Lower leg skin (tissue), 3 donors: ENCODE results near the gene PLD1.

ENCODE experiments used
- POLR2A ChIP-seq, 2 donors: fragments of 450-650 bp; IDR thresholded peaks; one replicate each; pipeline ENCODE4 v1.6.1; 2016 to 2017; ENCODE audit warnings: antibody characterized with exemption in 2 of 2, mild to moderate bottlenecking in 1 of 2, moderate library complexity in 1 of 2
- TF ChIP-seq, protein P1 (sequence below), 3 donors: fragments of 450-650 bp; IDR thresholded peaks; one replicate each; pipeline ENCODE4 v1.5.1; 2016; ENCODE audit warnings: antibody characterized with exemption in 3 of 3, mild to moderate bottlenecking in 3 of 3, moderate library complexity in 2 of 3

DNA sequence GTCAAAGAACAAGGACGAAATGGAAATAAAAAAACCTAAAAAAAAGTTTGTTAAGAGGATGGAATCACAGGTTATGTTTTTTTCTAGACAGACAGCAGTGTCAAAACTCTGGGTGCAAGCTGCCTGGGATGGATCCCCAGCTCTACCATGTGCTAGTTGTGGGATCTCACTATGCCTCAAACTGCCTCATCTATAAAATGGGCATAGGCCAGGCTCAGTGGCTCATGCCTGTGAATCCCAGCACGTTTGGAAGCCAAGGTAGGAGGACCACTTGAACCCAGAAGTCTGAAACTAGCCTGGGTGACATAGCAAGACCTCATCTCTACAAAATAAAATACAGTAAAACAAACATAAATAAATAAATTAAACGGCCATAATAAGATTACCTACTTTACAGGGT is 4.6 kb downstream of the PLD1 start:
- TF ChIP-seq, protein P1, sequence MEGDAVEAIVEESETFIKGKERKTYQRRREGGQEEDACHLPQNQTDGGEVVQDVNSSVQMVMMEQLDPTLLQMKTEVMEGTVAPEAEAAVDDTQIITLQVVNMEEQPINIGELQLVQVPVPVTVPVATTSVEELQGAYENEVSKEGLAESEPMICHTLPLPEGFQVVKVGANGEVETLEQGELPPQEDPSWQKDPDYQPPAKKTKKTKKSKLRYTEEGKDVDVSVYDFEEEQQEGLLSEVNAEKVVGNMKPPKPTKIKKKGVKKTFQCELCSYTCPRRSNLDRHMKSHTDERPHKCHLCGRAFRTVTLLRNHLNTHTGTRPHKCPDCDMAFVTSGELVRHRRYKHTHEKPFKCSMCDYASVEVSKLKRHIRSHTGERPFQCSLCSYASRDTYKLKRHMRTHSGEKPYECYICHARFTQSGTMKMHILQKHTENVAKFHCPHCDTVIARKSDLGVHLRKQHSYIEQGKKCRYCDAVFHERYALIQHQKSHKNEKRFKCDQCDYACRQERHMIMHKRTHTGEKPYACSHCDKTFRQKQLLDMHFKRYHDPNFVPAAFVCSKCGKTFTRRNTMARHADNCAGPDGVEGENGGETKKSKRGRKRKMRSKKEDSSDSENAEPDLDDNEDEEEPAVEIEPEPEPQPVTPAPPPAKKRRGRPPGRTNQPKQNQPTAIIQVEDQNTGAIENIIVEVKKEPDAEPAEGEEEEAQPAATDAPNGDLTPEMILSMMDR (IDR thresholded peaks at IDR 0.05): no peak
- no peak for TF ChIP-seq POLR2A (IDR thresholded peaks at IDR 0.05)
